Caco-2 (cell line): ENCODE results near the gene GALNT18. TPM values are rescaled to one million over a fixed set of nuclear protein-coding genes. Genes with fewer than 3 reads are reported as not detected.

Source experiments
- BruUV-seq: library from RNA; stranded (reverse); fragments of 400-500 nt; replicated peaks from 2 replicates; lab custom pipeline; 2021; lab: Mats Ljungman, UMichigan
- CTCF ChIA-PET: fragments of 300-600 bp; sonication (Branson Sonifier 250); formaldehyde crosslinking; loops from one replicate; lab custom pipeline; 2022; ENCODE audit warnings: antibody characterized with exemption; lab: Charles Lee
- POLR2A ChIA-PET: fragments of 300-600 bp; sonication (Branson Sonifier 250); formaldehyde crosslinking; loops from one replicate; lab custom pipeline; 2022; ENCODE audit warnings: antibody characterized with exemption; lab: Charles Lee
- DNase-seq, 2 experiments: peaks; one replicate each; pipeline versions ENCODE4 v3.0.0 to v3.0.0-alpha.2; 2020 to 2022
- H3K27me3 ChIP-seq: replicated peaks from 2 replicates; pipeline ENCODE4 v1.6.0; 2011; ENCODE audit warnings: low read length; ENCODE audit not compliant: control insufficient read depth, insufficient read depth
- H3K36me3 ChIP-seq: 2 replicates; pipeline ENCODE4 v1.5.1; 2011; ENCODE audit warnings: low read length; ENCODE audit not compliant: control insufficient read depth, insufficient read depth
- H3K4me1 ChIP-seq: fragments of 250-450 bp; sonication (Bioruptor Pico); 2 replicates; pipeline ENCODE4 v1.5.1; 2020; ENCODE audit warnings: mild to moderate bottlenecking
- H3K4me3 ChIP-seq: 2 replicates; pipeline ENCODE4 v1.5.1; 2011; ENCODE audit warnings: low read depth, mild to moderate bottlenecking, control low read depth, low read length
- H3K9me3 ChIP-seq: fragments of 250-450 bp; sonication (Bioruptor Pico); 2 replicates; pipeline ENCODE4 v1.5.1; 2020; ENCODE audit warnings: mild to moderate bottlenecking, moderate library complexity
- H3K27ac Mint-ChIP-seq: one replicate; pipeline ENCODE4 v1.8.0; 2022; ENCODE audit warnings: mixed read lengths; ENCODE audit not compliant: unreplicated experiment
- H3K27me3 Mint-ChIP-seq: one replicate; pipeline ENCODE4 v1.8.0; 2022; ENCODE audit warnings: mixed read lengths; ENCODE audit not compliant: insufficient read depth, unreplicated experiment
- H3K36me3 Mint-ChIP-seq: one replicate; pipeline ENCODE4 v1.8.0; 2022; ENCODE audit warnings: mild to moderate bottlenecking, mixed read lengths; ENCODE audit not compliant: insufficient read depth, unreplicated experiment
- H3K4me1 Mint-ChIP-seq: one replicate; pipeline ENCODE4 v1.8.0; 2022; ENCODE audit warnings: low read depth, mixed read lengths; ENCODE audit not compliant: unreplicated experiment
- H3K4me3 Mint-ChIP-seq: one replicate; pipeline ENCODE4 v1.8.0; 2022; ENCODE audit warnings: mild to moderate bottlenecking, moderate library complexity, mixed read lengths; ENCODE audit not compliant: unreplicated experiment
- H3K9me3 Mint-ChIP-seq: one replicate; pipeline ENCODE4 v1.8.0; 2022; ENCODE audit warnings: mixed read lengths; ENCODE audit not compliant: unreplicated experiment
- CTCF ChIP-seq, 2 experiments: fragments of 200-600 bp in 1 of 2; IDR thresholded peaks; 1 replicate in 1 of 2; 2 replicates in 1 of 2; pipeline versions ENCODE4 v1.5.1 to v1.8.0; 2011 to 2022; ENCODE audit warnings: antibody characterized with exemption in 1 of 2, control low read depth in 1 of 2, inconsistent platforms in 1 of 2, low read depth in 1 of 2, low read length in 1 of 2, mild to moderate bottlenecking in 1 of 2, moderate library complexity in 1 of 2; ENCODE audit not compliant: insufficient read depth in 1 of 2, severe bottlenecking in 1 of 2, unreplicated experiment in 1 of 2
- intact Hi-C: fragments of 100-400 bp; cut with micrococcal nuclease; formaldehyde crosslinking; loops from one replicate; pipeline ENCODE4 v1.10.0; 2022; ENCODE audit not compliant: unreplicated experiment
- total RNA-seq: library from RNA; stranded (reverse); gene quantifications from 2 replicates; pipeline ENCODE4 v1.2.3, GENCODE V29; 2022

GALNT18 gene
- total RNA-seq, 1 experiment from 2014 or later, result 0.43 TPM

- H3K36me3 ChIP-seq, result no peaks in the 10 kb centered on the region
- no peak for TF ChIP-seq CTCF (IDR thresholded peaks at IDR 0.05; ENCODE audit: insufficient read depth in 1 of 2, low read depth in 1 of 2, low read length in 1 of 2, severe bottlenecking in 1 of 2, unreplicated experiment in 1 of 2)
- intact Hi-C loops, result no loop called here
- Mint-ChIP-seq H3K27me3 (peaks cover 15% of the 10 kb centered on the region), H3K4me1 (no peaks in the 10 kb centered on the region), H3K4me3 (no peak overlapping the region), H3K27ac (no peak overlapping the region), H3K36me3 (no peaks in the 10 kb centered on the region), H3K9me3 (no peaks in the 10 kb centered on the region)
- H3K4me1 ChIP-seq, result no peaks in the 10 kb centered on the region
- no peaks in the 10 kb centered on the region for H3K9me3 ChIP-seq
- DNase-seq, result no peak
- CTCF ChIA-PET, result no interaction called here
- BruUV-seq, result no TSS peak
- POLR2A ChIA-PET, result no interaction called here
- no peaks in the 10 kb centered on the region for H3K27me3 ChIP-seq
- H3K4me3 ChIP-seq, result no peak overlapping the region
Observed at GRCh38 chr11:11512090-11512489, 109.7 kb downstream of the GALNT18 start.

GRCh38 chr11:11510939-11511338 is 110.9 kb downstream of the GALNT18 start:
- POLR2A ChIA-PET, result no interaction called here
- Mint-ChIP-seq H3K36me3 (no peaks in the 10 kb centered on the region), H3K27me3 (peaks cover 15% of the 10 kb centered on the region), H3K9me3 (no peaks in the 10 kb centered on the region), H3K4me3 (no peak overlapping the region), H3K27ac (no peak overlapping the region), H3K4me1 (no peaks in the 10 kb centered on the region)
- no peak for TF ChIP-seq CTCF (IDR thresholded peaks at IDR 0.05; ENCODE audit: insufficient read depth in 1 of 2, low read depth in 1 of 2, low read length in 1 of 2, severe bottlenecking in 1 of 2, unreplicated experiment in 1 of 2)
- Histone ChIP-seq H3K4me1 (no peaks in the 10 kb centered on the region), H3K27me3 (no peaks in the 10 kb centered on the region), H3K4me3 (no peak overlapping the region), H3K36me3 (no peaks in the 10 kb centered on the region), H3K9me3 (no peaks in the 10 kb centered on the region)
- CTCF ChIA-PET, result interaction anchor here (0.8 to 1.0 kb wide), 2 partner anchors 111 to 277 kb away, joined by 3 read pairs; partner anchors contain the start of gene GALNT18
- DNase-seq, result no peak
- BruUV-seq, result no TSS peak
- intact Hi-C loops, result no loop called here

DNA sequence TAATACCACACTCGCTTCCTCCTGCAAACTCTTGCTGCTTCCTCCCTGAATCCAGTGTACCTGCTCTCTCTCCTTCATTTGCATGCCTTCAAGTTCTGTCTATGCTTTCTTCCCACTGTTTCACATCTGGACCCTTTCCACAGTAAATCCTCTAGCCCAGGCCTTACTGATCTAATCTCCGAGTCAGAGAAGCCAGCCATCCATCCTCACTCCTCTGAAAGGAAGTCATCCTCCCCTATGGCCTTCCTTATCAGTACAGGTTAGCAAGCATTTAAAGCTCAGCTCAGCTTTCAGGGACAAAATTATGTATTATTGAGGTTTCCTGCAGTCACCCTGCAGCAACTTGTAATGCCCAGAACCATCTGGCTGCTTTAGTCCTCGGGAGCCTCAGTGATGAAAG is 116.1 kb downstream of the GALNT18 start:
- no peaks in the 10 kb centered on the region for H3K27me3 ChIP-seq
- H3K4me1 Mint-ChIP-seq, result no peaks in the 10 kb centered on the region
- H3K9me3 ChIP-seq, result no peaks in the 10 kb centered on the region
- H3K4me3 ChIP-seq, result no peak overlapping the region
- H3K4me1 ChIP-seq, result no peaks in the 10 kb centered on the region
- CTCF ChIA-PET, result no interaction called here
- BruUV-seq, result no TSS peak
- DNase-seq, result no peak
- no peaks in the 10 kb centered on the region for H3K36me3 ChIP-seq
- no peak overlapping the region for H3K27ac Mint-ChIP-seq
- H3K4me3 Mint-ChIP-seq, result no peak overlapping the region
- H3K36me3 Mint-ChIP-seq, result no peaks in the 10 kb centered on the region
- POLR2A ChIA-PET, result no interaction called here
- TF ChIP-seq CTCF (IDR thresholded peaks at IDR 0.05; ENCODE audit: insufficient read depth in 1 of 2, low read depth in 1 of 2, low read length in 1 of 2, severe bottlenecking in 1 of 2, unreplicated experiment in 1 of 2), result no peak
- intact Hi-C loops, result no loop called here
- peaks cover 23% of the 10 kb centered on the region for H3K27me3 Mint-ChIP-seq
- H3K9me3 Mint-ChIP-seq, result no peaks in the 10 kb centered on the region
